ENCODE results near the gene BCAS4. TPM values are rescaled to one million over a fixed set of nuclear protein-coding genes. Genes with fewer than 3 reads are reported as not detected.
"Not testable (repeated sequence)": the region's sequence is repeated elsewhere in the genome, so short reads cannot be mapped to it uniquely, and the experiment has no call there.

The BCAS4 gene
- total RNA-seq, 1 donor, result 22.4 TPM

DNA sequence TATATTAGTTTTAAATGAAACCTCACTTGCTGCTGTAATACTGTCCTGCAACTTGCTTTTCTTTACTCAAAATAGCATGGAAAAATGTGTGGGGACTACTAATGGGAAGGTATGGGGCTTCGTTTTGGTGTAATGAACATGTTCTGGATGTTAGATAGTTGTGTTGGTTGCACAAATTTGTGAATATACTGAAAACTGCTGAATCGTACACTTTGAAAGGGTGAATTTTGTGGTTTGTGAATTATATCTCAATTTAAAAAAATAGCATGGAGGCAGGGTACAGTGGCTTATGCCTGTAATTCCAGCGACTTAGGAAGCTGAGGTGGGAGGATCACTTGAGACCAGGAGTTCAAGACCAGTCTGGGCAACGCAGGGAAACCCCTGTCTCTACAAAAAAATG is 2.3 kb downstream of the BCAS4 start:
- no peak for DNase-seq (ENCODE audit: low read depth in 2 of 3, low spot score in 2 of 3)

DNA sequence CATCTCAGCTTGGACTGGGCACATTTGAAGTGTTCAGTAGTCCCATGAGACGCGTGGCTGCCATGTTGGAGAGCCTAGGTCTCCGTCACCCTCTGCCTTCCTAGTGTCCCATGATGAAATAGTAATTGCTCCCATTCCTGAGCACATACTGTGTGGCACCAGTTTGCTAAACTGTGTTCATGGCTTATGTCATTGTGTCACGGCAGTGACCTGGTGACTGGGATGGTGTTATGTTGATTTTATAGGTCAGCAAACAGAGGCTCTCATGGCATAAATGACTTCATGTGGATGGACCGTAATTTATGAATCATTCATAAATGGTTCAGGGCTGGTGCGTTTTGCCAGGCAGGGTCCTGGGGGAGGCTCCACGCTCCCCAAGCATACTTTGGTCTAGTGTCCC is 3.8 kb downstream of the BCAS4 start:
- DNase-seq (ENCODE audit: low read depth in 2 of 3, low spot score in 2 of 3), result no peak

DNA sequence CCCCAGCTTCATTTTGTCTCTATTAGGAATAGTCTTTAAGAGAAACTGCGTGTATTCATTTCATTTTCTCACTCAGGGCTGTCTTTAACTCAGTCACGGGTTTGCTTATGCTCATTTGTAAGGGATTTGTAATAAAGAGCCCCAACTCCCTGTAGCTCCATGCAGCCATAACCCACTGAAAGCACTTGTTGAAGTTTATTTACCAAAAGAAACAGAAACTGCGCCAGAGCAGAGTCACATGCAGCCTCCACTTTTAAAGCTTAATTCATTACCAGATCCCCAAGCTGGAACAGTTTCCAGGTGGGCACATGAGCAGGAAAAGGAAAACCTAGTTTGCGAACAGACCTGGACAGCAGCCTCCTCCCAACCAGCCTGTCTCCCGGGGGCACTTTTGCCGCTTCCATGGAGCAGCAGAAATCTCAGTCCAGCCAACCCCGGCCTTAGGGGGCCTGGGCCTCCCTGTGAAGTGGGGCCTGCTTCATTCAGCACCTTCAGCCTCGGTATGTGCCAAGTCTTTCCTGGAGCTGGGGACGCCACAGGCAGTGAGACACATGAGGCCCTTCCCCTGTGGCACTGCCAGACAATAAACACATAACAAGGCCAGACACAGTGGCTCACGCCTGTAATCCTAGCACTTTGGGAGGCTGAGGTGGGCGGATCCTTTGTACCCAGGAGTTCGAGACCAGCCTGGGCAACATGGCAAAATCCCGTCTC is 4.5 kb downstream of the BCAS4 start:
- no peak for DNase-seq (ENCODE audit: low read depth in 2 of 3, low spot score in 2 of 3)

DNA sequence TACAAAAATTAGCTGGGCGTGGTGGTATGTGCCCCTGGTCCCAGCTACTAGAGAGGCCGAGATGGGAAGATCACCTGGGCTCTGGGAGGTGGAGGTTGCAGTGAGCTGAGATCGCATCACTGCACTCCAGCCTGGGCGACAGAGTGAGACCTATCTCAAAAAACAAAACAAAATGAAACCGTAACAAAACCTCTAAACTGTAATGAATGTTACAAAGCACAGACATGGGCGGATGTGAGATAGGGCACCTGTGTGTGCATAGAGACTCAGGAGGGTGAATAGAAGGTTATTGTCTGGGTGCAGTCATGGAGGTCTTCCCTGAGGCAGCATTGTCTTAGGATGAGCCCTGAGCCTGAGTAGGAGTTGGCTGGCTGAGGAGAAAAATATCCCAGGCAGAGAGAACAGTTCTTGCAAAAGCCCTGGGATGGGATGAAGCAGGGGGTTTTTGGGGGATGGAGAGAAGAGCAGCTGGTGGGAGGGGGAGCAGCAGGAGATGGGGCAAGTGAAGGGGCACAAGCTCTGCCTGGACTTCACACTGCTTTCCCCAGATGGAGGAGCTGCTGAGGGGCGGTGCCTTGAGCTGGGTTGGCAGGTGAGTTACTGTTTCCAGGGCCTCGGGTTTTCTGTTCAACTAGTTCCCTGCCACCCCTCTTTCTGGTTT is 5.2 kb downstream of the BCAS4 start:
- no peak for DNase-seq (ENCODE audit: low read depth in 2 of 3, low spot score in 2 of 3)

DNA sequence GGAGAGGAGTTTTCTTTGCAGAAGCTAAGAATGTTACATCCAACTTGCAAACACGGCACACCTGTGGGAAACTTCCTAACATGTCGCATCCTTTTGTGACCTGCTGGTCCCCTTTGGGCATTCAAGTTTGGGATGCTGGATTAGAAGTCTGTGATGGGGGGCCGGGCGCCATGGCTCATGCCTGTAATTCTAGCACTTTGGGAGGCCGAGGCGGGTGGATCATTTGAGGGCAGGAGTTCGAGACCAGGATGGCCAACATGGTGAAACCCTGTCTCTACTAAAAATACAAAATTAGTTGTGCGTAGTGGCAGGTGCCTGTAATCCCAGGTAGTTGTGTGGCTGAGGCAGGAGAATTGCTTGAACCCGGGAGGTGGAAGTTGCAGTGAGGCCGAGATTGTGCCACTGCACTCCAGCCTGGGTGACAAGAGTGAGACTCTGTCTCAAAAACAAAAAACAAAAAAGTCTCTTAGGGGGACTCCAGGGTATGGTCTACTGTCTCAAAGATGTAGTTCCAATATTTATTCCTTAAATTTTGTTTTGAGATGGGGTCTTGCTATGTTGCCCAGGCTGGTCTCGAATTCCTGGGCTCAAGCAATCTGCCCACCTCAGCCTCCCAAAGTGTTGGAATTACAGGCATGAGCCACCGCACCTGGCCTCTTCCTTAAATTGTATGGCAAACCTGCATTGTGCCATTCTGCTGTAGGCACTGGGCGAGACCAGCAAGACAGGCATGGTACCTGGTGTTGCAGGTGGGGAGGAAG is 6.3 kb downstream of the BCAS4 start:
- DNase-seq (ENCODE audit: low read depth in 2 of 3, low spot score in 2 of 3), result not testable (repeated sequence)

GRCh38 chr20:50801747-50802125 is 6.9 kb downstream of the BCAS4 start:
- no peak for DNase-seq (ENCODE audit: low read depth in 2 of 3, low spot score in 2 of 3)

DNA sequence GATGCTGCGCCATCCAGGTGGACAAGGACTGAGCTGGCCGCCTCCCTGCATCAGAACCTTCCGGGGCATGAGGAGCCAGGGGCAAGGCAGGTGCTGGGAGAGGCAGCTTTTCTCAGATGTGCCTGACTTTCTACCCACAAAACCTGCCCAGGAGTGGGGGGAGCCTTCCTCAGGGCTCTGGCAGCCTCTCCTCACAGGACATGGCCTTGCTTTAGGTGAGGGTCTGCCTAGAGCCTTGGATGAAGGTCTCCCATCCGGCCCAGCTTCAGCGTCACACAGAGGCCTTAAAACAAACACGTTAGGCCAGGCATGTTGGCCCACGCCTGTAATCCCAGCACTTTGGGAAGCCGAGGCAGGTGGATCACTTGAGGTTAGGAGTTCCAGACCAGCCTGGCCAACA is 7.4 kb downstream of the BCAS4 start:
- DNase-seq (ENCODE audit: low read depth in 2 of 3, low spot score in 2 of 3), result no peak

DNA sequence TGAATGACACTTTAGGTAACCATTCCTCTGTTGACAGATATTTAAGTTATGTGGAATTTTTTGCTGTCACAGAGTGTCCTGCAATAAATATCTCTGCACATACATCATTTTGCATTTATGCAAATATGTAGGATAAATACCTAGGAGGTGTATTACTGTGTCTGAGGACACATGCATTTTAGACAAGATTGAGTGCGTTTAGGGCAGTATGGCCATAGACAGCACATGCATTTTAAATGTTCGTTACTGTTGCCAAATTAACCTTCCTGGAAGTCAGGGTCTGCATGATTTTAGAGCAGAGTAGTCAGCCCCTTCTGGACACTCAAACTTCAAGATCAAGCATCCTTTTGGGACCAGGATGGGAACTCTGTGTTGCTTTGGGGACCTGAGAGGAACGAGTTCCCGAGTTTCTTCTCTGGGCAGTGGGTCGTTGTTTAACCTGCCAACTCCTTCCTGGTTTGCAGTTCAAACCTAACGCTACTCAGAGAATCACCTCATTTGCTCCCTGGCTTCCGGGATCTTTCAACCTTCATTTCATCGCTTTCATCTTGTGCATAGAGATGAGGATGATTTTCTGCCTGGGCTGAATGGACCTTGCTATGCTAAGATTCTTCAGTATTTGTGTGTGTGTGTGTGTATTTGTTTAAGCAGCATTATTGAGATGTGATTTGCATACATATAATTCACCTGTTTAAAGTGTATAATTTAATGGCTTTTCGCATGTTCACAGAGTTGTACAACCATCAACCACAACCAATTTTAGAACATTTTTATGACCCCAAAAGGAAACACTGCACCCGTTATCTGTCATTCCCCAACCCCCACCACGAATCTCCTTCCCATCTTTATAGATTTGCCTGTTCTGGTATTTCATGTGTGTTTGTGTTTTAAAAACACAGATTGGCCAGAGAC is 9.8 kb downstream of the BCAS4 start:
- DNase-seq (ENCODE audit: low read depth in 2 of 3, low spot score in 2 of 3), result peak in 1 of 3 donors; percentile 53

DNA sequence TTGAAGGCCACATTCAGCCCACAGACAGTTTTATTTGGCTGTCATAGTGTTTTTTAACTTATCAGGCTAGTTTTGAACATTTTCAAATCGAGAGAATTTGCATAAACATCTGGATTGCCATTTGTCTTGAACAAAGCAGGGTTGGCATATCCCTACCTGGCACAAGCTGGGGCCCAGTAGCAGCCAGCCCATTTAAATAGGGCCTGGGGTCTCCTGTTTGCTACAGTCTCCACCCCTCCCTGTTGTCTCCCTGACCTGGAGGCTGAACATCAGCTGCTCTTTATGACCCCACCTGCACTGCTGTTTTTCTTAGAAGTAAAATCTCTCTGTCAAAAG is 10.5 kb downstream of the BCAS4 start:
- DNase-seq (ENCODE audit: low read depth in 2 of 3, low spot score in 2 of 3), result no peak

- DNase-seq (ENCODE audit: low read depth in 2 of 3, low spot score in 2 of 3), result no peak
Measured at GRCh38 chr20:50806126-50806768, 11.4 kb downstream of the BCAS4 start.

- no peak for DNase-seq (ENCODE audit: low read depth in 2 of 3, low spot score in 2 of 3)
Measured at GRCh38 chr20:50810063-50810462, 15.2 kb downstream of the BCAS4 start.

DNA sequence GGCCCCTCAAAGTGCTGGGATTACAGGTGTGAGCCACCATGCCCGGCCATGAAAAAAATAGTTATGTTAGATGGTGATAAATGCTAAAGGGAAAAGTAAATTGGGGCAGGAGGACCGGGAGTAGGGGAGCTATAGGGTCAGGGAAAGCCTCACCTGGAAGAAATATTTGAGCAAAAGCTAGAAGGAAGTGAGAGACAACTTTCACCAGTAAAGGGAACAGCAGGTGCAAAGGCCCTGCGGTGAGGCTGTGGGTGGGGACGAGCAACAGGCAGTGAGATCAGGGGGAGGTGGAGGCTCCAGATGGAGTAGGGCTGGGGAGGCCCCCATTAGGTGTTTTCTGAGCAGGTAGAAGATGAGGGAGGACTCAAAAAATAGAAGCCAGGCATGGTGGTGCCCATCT is 16.0 kb downstream of the BCAS4 start:
- DNase-seq (ENCODE audit: low read depth in 2 of 3, low spot score in 2 of 3), result no peak

DNA sequence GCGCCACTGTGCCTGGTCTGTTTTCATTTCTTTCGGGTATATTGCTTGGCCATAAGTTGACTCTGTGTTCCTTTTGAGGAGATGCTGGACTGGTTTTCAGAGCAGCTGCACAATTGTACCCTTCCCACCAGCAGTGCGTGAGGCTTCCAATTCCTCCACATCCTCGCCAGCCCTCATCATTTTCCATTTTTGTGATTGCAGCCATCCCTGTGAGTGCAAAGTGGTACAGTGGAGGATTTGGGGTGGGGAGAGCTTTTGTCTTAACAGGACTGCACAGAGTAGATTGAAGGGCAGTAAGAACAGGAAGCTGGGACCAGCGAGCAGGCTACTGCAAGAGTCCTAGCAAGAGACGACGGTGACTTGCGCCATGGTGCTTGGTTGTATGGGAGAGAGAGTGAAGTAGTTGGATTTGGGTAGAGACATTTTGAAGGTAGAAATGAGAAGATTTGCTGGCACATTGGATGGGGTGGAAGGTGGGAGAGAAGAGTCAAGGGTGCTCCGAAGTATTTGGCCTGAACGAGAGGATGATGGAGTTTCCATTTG is 18.3 kb downstream of the BCAS4 start:
- DNase-seq (ENCODE audit: low read depth in 2 of 3, low spot score in 2 of 3), result no peak

DNA sequence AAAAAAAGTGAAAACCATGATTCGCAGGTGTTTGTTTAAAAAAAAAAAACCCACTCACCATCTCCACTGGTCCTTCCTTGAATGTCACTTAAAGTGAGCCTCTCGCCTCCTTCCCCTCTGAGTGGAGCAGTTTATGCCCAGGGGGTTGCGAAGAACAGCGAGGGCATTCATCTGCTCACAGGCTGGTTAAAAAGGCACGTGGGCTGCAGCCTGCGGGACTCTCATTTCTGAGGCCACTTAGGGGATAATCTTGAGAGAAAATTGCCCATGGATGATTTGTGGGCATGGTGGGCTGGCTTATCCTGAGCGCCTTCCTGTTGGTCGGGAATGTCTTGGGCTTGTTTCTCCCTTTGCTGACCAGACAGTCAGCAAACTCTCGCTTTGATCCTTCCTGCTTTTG is 18.9 kb downstream of the BCAS4 start:
- no peak for DNase-seq (ENCODE audit: low read depth in 2 of 3, low spot score in 2 of 3)

DNA sequence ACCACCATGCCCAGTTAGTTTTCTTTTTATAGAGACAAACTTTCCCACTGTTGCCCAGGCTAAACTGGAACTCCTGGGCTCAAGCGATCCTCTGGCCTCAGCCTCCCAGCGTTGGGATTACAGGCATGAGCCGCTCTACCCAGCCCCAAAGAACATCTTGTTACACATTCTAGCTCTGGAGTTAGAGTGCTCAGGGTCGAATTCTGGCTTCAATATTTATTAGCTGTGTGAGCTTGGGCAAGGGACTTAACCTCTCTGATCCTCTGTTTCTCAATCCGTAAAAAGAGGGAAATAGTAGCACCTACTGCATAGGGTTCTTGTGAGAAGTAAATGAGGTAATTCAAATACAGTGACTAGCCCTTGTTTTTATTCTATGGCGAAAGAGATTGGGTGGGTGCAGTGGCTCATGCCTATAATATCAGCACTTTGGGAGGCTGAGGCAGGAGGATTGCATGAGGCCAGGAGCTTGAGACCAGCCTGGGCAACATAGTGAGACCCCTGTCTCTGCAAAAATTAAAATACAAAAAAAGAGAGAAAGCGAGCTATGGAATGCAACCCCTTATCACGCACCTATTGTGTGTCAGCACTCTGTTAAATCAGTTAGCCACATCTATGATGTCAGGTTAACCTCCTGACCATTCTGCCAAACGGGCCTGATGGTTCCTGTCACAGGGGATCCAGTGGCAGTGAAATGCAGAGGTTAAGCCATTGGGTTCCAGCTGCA is 19.7 kb downstream of the BCAS4 start:
- peak in 1 of 3 donors; percentile 12 for DNase-seq (ENCODE audit: low read depth in 2 of 3, low spot score in 2 of 3)

DNA sequence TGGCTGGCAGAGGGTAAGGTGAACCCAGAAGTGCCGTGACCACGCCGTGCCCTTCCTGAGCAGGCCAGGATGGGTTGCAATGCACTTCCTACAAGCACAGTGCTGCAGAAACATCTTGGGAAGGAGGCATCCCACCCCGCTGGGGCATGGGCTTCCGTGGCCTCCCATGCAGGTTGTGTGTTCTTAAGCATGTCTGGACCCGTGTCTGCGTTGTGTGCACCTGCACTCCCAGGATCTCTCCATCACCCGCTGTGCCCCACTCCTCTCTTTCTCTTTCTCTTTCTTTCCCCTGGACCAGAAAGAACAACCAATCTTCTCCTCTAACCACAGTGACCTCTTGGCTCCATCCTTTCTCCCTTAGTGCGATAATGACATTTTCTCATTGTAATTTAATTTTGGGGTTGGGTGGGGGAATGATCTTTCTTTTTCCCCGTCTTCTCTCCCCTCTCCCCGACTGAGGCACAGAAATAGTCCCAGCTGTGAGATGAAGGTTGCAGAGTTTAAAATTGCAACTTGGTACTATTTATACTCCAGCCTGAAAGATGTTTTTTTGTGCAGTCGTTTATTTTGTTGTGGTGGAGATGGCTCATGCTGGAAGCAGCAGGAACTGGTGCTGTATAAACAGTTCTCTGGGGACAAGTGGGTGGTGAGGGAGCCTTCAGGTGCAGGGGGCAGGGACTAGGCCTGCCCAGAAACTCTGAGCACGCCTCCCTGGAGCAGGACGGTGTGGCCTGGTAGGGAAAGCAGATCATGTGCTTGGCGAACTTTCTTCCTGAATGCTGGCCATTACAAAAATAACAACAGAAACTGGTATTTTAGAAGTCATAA is 20.5 kb downstream of the BCAS4 start:
- DNase-seq (ENCODE audit: low read depth in 2 of 3, low spot score in 2 of 3), result peak in 1 of 3 donors; percentile 20

DNA sequence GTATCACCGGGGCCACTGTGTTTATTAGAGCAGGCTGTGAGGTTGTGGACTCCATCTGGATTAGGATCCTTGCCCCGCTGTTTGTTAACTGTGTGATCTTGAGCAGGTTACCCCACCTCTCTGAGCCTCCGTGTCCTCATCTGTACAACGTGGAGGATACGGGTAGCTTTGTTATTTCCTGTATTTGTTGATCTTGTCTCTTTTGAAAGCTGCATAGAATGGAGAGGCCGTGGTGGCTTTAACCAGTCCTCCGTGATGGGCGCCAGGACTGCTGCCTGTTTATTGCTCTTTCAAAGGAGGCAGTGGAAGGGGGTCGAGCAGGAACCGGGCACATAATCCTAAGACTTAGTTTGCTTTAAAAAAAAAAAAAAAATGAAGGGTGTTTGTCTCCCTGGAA is 22.9 kb downstream of the BCAS4 start:
- no peak for DNase-seq (ENCODE audit: low read depth in 2 of 3, low spot score in 2 of 3)

DNA sequence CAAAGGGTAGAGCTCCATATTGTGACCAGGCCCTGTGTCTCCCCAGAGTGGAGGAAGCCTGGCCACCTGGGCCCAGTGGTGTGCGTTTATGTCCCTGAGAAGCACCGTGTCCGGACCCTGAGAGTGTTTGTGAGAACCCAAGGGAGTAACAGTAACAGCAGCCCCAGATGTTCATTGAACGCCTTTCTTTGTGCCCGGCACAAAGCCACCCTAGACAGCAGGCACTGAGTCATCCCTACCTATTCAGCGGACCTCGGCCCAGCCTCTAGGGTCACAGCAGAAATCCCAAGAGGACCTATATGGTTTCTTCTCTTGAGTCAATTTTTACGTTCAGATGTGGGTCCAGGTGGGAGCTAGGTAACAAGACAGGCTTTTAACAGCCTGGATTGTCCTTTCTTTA is 24.5 kb downstream of the BCAS4 start:
- no peak for DNase-seq (ENCODE audit: low read depth in 2 of 3, low spot score in 2 of 3)

Data from hematopoietic multipotent progenitor cell (in vitro differentiated cells).